GM12875 (cell line): ENCODE results near the gene SLK.

Source experiments
- H3K4me3 ChIP-seq: one replicate; pipeline ENCODE4 v1.5.1; 2011; ENCODE audit warnings: low read depth, low read length, control low read depth
- TF ChIP-seq, protein P1 (sequence below): IDR thresholded peaks from 2 replicates; pipeline ENCODE4 v1.5.1; 2011; ENCODE audit warnings: low read depth, mild to moderate bottlenecking, control low read depth, inconsistent platforms, low read length, moderate library complexity, borderline replicate concordance; ENCODE audit not compliant: insufficient read depth

SLK gene

DNA sequence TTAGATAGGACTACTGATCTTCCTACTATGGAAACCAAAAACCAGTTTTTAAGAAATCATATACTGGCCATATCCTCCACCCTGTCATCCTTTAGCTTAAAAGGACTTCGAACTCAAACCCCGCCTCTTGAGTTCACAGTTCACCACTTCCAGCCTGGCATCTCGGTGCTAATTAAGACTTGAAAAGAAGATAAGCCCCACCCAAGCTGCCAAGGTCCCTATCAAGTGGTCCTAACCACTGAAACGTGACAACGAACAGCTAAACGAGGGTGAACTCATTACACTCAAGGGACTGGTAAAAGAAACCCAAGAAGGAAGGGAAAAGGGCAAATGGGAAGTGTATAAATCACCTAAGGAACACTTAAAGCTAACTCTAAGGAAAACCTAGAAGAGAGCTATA is 102.7 kb downstream of the SLK start:
- TF ChIP-seq, protein P1, sequence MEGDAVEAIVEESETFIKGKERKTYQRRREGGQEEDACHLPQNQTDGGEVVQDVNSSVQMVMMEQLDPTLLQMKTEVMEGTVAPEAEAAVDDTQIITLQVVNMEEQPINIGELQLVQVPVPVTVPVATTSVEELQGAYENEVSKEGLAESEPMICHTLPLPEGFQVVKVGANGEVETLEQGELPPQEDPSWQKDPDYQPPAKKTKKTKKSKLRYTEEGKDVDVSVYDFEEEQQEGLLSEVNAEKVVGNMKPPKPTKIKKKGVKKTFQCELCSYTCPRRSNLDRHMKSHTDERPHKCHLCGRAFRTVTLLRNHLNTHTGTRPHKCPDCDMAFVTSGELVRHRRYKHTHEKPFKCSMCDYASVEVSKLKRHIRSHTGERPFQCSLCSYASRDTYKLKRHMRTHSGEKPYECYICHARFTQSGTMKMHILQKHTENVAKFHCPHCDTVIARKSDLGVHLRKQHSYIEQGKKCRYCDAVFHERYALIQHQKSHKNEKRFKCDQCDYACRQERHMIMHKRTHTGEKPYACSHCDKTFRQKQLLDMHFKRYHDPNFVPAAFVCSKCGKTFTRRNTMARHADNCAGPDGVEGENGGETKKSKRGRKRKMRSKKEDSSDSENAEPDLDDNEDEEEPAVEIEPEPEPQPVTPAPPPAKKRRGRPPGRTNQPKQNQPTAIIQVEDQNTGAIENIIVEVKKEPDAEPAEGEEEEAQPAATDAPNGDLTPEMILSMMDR = no peak

DNA sequence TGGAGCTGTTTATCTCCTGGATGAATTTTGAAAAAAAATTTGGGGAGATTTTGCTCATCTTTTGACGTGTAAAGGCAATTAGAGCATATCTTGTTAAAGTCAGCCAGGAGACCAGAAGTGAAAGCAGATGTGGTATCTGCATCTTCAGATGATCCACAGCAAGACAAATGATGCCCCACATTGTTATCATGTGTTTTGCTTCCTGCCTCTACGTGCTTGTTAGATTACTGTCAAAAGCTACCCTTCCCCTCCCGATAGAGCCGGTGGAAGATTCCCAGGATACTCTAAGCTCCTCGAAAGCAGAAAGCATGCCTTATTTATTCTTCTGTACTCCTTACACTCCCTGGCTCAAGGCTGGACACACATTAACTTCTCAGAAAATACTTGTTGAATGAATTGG is 105.8 kb downstream of the SLK start:
- H3K4me3 ChIP-seq = no peak overlapping the region
- TF ChIP-seq, protein P1 = no peak

More for the DNA sequence above, 102.7 kb downstream of the SLK start:
- no peak overlapping the region for H3K4me3 ChIP-seq

DNA sequence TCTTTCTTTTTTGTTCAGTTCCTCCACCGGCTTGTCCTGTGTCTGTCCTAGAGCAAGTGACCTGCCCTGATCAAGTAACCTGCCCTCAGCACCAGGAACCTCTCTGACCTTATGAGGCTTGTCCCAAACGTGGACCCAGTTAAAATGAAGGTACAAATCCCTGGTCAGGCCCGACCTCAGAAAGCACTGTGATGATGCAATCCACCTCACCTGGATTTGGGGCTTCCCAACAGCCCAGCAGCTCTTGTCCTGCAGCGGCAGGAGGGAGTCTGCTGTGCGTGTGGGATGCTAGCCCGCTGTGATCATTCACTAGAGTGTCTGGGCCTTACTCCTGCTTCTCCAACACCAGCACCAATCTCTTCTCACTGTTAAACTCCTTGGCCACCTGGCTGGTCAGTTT is 107.6 kb downstream of the SLK start:
- TF ChIP-seq, protein P1 = no peak
- H3K4me3 ChIP-seq = no peak overlapping the region

DNA sequence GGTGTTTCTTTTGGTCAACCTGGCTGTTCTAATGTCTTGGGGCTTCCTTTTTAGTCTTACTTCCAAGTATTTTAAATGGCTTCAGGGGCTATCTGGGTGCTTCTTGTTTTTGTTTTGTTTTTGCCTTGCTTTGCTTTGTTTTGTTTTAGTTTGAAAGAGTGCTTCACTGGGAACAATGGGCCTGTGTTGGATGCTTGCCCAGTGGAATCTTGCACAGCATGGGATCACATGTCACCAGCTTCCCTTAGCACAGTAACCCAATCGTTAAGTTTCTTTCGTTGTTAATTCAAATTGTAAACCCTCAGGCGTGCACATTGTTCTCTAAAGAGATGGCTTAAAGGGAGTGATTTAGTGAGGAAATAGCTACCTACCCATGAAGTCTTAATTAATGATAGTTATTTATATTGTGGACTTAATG is 109.8 kb downstream of the SLK start:
- no peak overlapping the region for H3K4me3 ChIP-seq
- TF ChIP-seq, protein P1 = no peak

DNA sequence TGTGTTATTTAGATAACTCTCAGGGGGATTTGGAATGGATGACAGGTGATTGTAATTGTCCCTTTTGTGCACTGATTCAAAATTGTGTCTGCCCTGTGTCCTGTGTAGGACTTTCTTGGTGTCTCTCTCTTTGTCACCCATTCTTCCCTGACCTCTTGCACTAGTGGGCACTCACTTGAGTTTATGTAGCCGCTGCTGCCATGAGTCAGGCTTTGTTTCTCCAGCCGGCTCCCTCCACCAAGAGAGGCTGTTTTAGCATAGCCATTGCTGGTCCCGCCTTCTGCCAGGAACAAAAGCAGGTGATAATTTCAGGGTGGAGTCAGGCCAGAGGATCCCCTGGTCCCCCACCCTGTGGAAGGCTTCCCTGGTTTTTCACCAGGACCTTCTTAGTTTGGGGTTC is 110.3 kb downstream of the SLK start:
- no peak overlapping the region for H3K4me3 ChIP-seq
- TF ChIP-seq, protein P1 = no peak

DNA sequence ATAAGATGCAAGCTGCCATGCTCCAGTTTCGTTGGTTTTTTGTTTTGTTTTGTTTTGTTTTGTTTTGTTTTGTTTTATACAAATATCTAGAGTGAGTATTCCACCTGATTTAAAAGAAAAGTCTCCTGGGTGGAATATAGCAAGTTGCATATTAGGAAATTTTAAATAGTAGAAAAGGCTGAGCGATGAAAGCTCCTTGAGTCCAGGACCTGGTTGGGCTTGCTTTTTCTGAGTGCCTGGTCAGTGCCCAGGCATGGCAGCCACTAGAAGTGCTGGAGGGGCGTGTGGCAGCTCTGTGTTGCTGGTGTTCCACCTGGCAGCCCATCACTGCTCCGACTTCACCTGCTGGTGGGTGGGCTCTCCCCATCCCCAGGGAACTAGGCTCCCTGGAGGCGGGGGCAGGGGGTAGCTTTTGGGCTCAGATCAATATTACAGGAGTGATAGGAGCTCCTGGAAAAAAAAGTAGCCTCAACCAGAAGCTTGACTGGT is 110.8 kb downstream of the SLK start:
- TF ChIP-seq, protein P1 = no peak
- no peak overlapping the region for H3K4me3 ChIP-seq
